CD4-positive, alpha-beta T cell treated with Interleukin-1 beta for 1 hour (primary cell): ENCODE results near the gene VEGFA.

Experiments
- DNase-seq, 2 donors: peaks; one replicate each; pipeline ENCODE4 v3.0.0-alpha.2; 2020 to 2022

The VEGFA gene

DNA sequence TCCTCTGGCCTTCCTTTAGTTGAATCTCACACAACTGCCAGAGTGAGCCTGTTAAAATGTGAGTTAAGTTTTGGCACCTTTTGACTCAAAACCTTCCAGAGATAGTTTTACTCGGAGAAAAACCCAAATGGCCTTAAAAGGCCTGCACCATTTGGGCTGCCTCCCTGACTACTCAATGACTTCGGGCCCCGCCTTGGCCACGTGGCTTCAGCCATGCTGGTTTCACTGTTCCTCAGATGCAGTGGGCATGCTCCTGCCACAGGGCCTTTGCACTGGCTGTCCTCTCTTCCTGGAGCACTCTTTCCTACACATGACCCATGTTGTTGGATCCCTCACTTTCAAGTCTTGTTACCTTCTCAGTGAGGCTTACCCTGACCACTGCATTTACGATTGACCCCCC lies 18.3 kb downstream of the VEGFA start:
- no peak for DNase-seq

DNA sequence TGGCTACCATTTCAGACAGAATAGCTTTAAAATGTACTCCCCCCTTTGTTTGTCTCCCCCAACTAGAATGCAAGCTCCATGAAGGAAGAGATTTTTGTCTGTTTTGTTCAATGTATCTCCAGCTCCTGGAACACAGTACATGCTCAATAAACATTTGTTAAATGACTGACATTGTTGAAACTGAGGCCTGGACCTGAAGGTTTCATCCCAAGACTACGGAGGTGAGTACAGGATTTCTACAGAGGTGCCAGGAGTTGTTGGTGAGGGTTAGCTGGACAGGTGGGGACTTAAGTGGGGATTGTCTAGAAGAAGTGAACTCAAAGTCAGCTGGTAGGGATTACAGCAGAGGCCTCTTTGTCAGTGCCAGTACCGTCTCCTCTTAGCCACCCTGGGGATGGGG lies 19.4 kb downstream of the VEGFA start:
- DNase-seq, result no peak

DNA sequence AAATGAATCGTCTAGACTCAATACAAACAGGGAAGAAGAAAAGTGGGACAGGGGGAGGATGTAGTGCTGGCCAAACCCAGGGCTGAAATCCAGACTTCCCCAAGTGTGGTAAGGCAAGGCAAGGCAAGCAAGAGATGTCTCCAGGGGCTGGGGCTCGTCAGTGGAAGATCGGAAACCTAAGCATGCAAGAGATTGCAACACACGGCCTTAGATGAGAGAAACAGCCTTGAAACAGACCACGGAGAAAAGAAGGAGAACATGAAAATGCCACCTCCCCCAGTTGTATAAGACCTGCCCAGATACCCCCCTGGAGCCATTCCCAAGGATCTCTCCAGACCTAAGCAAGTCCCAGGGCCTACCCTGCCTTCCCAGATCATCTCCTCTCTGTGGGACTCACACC lies 20.0 kb downstream of the VEGFA start:
- no peak for DNase-seq

DNA sequence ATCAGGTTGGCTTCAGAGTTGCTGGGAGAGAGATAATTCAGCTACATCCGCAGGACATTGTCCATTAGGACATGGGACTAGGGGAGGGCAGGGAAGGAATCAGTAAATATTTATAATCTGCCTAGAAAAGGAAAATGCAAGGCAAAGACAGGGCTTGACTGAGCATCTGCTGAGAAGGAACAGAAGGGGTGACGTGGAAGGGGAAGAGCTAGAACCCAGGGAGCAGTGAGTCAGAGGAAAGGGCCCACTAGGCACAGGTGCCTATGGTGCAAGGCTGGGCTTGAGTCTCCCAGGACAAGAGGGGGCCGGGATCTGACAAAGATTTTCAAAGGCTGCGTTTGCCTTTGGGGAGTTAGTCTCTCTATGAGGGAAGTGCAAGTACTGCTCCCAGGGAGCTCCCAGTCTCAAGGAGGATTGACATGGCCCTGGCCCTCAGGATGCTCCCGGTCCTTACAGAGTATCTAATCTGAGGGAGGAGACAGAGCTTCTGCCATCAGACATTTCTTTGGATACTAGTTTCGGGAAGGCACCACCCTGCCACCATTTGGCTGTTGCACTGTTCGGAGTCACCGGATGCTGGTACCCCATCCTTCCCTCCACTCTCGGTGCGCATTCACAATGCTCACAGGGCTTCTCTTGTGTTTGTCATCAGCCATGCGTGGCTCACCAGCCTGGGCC lies 21.9 kb downstream of the VEGFA start:
- DNase-seq, result no peak

DNA sequence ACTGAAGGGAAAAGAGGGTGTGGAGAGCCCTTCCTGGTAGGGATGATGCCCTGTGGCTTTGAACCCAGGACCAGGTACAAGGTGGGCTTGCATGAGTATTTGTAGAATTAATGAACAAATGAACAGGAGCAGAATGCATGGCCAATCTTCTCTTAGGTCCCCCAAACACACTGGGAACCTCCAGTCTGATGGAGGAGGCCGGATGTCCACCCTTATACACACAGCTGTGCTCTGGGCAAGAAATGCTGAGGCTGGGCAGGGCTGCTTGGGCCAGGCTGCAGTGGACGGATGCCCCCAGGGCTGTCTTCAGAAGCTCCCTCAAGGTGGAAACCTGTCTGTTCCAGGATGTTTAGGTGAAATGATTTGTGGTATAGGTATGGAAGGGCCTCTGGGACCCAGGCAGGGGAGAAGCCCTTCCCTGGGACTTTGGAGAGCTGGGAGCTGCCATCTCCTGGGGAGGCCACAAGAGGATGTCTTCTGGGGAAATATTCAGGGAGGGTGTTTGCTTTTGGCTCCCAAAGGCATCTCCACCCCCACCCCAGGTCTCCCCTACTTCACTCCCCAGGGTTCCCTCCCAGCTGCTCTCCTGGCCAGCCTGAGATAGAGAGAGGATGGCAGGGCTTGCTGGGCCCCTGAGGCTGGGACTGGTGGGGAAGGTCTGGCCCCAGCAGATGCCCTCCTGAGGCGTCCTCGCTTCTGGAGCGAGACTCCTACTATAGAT lies 23.3 kb downstream of the VEGFA start:
- DNase-seq, result no peak

DNA sequence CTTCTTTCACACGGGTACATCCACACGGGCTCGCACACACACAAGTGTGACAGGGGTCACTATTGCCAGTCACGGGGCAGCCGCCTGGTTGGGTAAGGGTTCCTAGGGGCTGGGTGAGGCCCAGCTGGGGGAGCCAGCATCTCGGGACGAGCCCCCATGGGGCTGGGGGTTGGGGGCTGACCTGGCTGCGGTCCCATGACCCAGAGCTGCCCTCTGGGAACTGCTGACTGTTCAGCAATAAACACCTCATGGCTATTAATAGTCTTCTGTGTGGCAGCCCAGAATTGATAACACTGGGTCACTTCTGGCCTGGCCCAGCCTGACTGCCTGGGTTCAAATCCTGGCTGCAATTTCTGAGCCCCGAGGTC lies 23.8 kb downstream of the VEGFA start:
- DNase-seq, result no peak

DNA sequence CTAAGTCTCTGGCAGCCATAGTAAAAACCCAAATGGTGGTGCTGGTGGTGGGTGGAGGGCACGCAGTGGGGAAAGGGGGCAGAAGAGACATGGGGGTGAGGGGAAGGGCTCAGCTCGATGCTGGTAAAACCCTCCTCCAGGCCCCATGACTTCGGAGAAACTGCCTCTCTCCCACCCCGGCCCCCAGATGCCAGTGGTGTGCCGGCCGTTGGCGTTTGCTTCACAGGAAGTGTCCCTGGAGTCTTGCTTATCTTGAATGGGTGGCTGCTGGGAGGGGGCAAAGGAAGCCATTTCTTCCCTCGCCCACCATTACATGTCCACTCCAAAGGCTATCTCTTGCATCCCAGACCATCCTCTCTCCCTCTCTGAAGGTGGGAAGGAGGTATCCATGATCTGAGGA lies 25.4 kb downstream of the VEGFA start:
- DNase-seq, result no peak

DNA sequence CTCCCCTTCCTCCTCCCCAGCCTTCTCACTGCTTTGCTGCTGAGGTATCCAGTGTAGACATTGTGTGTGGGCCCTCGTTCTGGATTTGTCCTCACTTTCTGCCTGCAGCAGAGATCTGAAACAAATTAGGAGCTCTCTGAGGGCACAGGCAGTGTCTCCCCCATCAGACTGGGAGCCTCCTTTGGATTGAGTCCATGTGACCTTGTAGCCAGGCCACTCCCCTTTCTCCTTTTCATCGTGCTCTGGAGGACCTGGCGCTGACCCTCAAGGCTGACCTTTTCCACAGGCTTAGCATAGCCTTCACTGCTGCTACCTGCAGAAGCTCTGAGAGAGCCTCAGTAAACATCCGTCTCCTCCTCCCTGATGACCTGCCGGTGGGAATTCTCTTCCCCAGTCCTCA lies 26.2 kb downstream of the VEGFA start:
- no peak for DNase-seq

DNA sequence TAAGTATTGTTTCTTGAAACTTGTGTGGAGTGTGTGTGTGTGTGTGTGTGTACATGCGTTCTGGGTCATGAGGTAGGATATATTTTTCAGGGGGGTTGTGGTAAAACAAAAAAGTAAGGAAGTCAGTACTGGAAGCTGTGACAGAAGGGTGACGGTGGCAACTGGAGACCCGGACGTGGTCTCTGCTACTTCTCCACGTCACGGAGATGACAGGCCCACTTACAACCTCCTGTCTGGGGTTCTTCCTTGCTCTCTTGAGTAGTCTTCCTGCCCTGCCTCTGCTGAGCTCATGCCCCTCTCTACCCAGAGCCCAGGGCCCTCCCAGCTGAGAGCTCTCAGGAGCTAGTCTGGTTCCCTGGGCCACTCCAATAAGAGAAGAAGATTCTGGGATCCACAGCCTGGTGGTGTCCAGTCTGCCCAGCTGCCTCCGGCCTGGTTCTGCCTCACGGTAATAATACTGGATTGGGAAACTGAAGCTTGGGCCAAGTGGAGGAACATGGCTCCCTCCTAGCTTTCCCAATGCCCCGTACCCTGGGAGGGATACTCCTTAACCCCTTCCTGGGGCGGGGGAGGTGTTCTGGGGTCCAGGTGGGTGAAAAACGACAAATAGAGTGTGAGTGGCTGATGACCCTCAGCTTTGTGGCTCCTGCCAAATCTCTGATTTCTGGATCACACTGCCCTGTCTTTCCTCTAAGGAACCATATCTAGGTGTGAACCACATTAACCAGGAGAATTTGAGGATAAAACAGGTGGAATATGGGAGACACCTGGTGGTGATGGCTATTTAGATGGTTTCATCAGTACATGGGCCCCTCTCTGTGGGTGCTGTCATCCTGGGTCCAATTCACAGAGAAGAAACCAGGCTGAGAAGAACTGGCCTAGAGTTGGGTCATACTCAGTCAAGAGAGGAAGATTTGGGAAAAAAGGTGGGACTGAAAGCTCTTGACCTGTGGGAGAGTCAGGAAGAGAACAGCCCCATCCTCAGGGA lies 27.2 kb downstream of the VEGFA start:
- DNase-seq, result peak in 1 of 2 donors; percentile 24

DNA sequence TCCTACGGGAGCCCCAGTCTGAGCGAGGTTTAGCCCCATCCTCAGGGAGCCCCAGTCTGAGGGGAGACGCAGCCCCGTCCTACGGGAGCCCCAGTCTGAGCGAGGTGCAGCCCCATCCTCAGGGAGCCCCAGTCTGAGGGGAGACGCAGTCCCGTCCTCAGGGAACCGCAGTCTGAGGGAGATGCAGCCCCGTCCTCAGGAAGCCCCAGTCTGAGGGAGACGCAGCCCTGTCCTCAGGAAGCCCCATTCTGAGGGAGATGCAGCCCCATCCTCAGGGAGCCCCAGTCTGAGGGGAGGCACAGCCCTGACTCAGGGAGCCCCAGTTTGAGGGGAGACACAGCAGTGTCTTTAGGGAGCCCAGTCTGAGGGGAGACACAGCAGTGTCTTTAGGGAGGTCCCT lies 27.9 kb downstream of the VEGFA start:
- DNase-seq, result no peak

DNA sequence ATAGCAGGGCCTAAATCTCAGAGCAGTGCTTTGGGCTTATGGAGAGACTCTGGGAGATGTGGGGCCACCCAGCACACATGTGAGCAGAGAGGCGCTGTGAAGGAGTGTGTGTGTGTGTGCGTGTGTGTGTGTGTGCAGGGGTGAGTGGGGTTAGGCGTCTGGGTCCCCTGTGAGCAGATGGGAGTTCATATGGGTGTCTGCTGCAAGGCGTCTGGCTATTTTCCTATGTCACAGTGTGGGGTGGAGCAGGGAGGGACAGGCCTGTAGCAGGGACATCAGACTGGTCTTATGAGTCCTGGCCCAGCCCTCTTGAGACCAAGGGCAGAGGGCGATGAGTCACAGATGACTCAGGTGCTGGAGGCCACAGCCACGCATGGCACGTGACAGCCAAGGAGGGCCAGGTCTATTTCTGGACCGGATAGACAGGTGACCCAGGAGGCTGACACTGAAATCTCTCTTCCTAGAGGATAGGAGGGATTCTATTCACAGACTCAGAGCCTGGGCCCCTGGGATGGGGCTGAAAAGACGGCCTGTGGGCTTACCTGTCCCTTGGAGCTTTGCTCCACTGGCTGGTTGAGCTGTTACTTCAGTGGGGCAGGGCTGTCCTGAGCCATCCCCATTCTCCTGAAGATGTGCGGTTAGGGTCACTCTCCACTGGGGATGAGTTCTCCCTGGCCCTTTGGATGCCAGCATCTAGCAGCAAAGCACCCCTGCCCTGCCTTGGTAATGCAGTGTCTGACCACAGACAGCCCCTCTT lies 28.9 kb downstream of the VEGFA start:
- DNase-seq, result peak in 1 of 2 donors; percentile 68

DNA sequence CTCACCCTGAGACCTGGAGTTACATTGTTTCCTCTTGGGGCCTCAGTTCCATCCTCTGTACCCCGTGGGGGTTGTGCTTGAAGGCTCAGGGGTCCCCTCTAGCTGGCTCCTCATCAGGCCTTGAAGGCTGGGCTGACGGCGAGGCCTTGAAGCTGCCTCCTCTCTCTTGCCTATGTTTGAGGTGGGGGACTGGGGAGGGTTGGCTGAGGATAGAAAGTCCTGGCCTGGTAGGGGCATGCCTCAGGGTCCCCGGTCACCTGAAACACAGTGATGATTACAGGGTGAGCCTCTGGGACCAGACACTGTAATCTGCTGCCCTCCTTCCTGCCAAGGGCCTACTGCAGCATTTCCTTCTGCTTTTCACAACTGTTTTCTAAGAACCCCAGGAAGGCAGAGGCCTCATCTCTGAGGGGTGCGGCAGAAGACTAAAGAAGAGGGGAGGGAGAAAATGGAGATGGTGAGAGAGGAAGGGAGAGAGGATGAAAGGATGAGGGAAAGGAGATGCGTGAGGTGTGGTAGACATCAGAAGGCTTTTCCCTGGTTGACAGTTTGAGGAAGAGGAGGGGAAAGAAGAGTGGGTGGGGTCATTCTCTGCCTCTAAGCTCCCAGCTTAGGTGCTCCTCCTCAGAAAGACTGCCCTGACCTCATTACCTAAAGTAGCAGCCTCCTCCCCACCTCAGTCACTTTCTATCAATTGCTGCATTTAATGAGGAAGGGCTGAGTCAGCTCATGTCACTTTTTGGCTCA lies 29.7 kb downstream of the VEGFA start:
- peak in 1 of 2 donors; percentile 20 for DNase-seq

DNA sequence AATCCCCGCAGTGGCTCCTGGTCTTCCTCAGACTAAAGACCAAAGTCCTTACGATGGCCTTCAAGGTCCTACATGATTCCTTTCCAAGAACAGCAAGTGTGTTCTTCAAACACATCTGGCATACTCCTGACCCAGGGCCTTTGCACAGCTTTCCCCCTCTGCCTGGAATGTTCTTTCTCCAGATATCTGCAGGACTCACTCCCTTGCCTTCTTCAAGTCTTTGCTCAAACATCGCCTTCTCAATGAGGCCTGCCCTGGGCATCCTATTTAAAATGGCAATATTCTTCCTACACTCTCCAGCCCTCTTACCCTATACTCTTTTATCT lies 30.2 kb downstream of the VEGFA start:
- no peak for DNase-seq

DNA sequence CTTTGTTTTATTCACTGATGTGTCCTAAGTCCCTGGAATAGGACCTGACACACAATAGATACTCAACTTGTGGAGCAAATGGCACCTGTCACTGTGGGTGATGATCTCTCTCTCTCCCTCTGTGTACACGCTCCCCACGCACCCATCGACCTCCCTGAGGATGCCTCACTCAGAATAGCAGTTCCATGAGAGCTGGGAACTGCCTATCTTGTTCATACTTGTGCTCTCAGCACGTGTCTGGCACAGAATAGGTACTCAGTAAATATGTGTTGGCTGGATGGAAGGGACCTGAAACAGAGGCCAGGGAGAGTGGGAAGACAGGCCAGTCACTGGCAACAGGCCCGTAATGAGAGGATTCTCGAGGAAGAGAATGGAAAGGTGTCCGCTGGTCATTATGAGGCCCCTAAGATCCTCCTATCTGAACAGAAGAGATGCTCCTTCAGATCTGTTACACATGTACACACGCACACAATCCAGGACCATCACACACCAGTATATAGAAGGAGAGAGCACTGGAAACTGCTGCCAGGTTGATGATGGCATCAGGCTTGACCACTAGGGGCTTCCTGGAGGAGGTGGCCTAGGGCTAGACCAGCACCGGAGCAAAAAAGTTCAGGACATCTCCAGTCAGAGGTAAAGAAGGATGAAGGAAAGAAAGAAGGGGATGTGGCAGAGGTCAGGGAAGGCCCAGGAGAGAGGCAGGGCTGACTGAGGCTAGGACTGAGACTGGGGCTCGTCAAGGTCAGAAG lies 30.9 kb downstream of the VEGFA start:
- no peak for DNase-seq

DNA sequence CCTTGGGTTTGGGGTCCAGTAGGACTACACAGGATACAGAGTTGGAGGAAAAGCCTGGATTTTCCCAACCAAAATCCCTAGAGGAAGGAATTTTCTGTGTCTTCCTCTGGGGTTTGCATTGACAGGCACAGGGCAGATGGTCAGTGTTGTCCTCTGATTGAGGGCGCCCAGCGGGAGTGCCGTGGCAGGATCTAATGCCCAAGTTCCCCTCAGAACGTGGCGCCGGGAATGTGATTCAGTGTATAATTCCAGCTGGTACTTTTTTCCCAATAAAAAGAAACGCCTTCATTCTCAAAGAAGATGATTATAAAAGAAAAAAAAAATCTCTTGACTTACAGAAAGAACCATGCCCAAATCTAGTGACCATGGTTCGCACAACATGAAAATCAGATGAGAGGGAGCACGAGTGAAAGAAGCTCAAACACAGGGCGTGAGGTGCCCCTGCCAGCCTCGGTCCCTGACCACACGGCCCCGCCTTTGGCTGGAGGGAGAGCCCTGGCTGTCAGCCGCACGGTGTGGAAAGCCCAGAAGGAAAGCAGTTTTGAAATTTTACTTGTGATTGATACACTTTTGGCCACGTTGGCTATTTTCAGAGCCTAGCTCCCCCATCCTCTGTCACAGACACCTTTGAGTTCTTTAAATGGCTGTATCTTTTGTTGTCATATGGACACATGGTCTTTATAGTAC lies 31.6 kb downstream of the VEGFA start:
- no peak for DNase-seq

DNA sequence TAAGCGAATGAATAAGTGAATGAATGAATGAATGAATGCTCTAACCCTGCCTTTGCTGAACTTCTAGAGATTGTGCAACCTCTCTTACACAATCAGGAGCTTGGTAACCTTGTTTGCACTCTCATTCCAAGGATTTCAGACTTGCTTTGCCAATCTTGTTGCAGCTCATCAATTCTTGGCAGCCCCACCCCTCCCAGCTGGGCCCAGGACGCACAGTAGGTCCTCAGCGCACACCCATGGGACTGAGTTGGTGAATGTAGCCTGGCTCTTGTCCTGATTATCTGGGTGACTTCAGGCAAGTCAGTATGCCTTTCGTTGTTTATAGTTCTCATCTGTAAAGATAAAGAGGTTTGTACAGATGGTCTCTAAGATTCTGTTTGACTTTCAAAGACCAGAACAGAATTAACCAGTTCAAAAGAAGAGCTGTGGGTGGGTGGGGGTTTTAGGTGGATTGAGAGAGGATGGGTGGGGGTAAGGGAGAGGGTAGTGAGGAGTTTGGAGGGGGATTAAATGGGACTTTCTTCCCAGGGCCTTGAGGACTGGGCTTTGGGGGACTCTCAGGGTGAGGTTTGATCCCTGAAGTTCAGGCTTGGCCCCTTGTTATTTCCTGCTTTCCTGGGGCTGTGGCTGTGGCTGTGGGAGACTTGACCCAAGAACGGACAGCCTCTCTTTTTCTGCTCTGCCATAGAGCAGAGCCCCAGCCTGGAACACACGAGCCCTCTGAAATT lies 33.2 kb downstream of the VEGFA start:
- no peak for DNase-seq

DNA sequence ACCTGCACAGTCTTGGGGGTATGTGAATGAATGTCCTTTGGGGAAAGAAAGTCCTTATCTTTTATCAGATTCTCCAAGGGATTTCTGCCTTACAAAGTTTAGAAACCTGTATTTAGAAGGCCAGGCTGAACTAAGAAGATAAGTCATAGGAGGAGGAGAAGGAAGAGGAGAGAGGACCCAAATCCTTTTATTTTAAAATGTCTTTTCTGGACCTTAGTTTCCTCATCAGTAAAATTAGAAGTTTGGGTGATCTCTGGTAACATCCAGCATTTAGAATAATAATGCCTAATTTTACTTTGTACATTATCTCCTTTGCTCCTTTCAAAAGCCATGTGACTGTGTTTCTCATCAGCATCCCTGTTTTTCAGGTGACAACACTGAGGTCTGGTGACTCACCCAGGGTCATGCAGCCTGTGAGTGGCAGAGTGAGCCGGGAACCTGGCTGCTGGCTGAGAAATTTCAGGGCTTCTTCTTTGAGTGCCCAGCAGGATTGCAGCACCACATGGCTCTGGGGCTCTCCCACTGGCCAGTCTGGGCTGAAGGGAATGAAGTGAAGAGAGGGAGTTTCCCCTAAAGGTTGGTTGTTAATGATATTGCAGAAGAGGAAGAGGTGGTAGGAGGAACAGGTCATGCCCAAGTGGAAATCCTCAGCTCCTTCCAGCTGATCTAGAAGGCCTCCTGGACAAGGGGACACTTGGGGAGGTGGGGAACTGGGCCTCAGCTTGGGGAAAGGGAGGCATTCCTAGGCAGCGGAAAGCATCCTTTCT lies 34.0 kb downstream of the VEGFA start:
- DNase-seq, result peak in 1 of 2 donors; percentile 59

DNA sequence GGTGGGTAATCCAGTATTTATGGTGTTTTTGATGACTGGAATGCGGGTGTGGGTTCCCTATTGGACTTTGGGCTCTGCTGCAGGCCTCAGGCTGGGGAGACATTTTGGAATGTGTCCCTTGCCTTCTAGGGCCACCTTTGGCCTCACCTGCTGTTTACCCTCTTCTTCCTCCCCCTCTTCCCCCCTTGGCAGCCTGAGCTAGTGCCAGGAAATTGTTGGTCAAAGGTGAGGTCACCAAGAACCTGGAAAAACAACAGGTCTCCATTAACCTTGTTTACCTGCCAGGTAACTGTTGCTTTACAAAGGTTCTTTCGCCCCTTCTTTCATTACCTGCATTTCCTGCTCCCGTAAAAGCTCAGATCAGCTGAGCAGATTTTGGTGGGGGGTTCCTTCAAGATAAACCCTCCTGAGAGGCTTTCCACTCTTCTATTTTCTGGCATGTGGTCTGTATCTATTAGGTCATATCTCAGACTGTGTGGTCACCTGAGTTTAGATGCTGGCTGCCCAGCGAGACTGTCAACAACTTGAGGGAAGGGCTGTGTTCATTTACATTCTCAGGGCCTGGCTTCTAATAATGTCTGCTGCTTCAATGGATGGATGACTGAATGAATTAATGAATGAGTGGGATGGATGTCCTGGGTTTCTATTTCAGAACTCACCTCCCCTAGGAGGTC lies 34.7 kb downstream of the VEGFA start:
- DNase-seq, result no peak

DNA sequence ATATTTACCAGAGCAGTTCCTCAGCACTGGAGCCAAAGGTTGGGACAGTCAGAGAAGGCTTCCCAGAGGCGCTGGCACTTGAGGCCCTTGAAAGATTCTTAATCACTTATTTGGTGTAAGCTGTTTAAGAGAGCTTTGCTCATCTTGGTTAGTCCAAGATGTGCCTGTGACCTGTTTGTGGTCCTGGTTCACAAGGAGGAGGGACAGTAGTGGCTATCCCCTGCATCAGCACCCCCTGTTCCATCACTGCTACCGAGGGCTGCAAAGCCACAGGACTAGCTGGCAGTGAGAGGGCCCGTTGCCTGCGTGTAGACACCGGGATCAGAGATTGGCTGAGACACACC lies 35.7 kb downstream of the VEGFA start:
- DNase-seq, result no peak
